GM18867 (cell line): ENCODE measurements around the gene TNPO3.

Experiments
- ATAC-seq: cut with Tn5 transposase; IDR thresholded peaks from one replicate; pipeline ENCODE4 v1.9.1; 2021; ENCODE audit warnings: mild to moderate bottlenecking, moderate library complexity; ENCODE audit not compliant: unreplicated experiment

Gene TNPO3

DNA sequence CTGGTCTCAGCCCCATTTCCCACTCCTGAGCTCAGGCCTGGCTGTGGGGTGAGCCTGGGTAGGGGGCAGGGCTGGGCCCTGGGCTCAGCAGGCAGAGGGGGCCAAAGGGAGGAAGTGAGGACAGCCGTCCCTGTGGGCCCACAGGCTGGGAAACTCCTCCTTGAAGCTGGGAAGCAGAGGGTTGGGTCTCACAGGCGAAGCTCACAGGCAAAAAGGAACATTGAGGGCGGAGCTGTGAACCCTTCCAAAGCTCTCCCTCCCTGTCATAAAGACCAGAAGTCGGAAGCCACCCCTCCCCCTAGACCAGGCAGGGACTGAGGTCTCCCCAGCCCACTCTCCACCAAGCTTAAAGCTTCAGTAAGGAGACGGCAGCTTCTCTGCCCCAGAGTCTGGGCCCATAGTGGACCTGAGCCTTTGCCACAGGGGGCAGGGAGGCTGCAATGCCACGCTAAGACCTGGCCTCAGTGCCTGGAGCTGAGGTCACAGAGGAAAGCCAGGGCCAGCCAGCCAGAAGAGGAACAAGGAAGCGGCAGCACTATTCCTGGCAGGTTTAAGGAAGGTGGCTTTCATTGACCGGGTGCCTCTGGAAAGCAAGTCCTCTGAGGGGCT is 143.4 kb downstream of the TNPO3 start:
- no peak for ATAC-seq

DNA sequence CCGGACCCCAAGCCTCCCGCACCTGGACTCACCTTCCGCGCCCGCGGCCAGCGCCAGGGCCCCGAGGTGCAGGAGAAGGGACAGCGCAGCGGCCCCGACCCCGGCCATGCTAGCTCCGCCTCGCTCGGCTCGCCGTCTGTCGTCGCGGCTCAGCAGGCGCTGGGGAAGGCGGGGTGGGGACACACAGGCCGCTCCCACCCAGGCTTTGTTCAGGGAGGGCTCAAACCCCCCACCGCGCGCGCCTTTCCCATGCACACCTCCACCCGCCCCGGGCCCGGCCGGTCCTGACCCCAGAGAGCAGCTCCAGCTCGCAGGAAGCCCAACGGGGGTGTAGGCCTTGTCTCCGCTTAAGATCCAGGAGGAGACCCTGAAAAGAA is 144.4 kb downstream of the TNPO3 start, which contains the start of gene KCP:
Gene KCP, minus strand, starts transcription at position 141 of the 377 bp plus-strand sequence. Its CDS starts 33 bp downstream, at position 108.
- no peak for ATAC-seq

GRCh38 chr7:128909625-128910568 is 145.0 kb downstream of the TNPO3 start:
- ATAC-seq = no peak

DNA sequence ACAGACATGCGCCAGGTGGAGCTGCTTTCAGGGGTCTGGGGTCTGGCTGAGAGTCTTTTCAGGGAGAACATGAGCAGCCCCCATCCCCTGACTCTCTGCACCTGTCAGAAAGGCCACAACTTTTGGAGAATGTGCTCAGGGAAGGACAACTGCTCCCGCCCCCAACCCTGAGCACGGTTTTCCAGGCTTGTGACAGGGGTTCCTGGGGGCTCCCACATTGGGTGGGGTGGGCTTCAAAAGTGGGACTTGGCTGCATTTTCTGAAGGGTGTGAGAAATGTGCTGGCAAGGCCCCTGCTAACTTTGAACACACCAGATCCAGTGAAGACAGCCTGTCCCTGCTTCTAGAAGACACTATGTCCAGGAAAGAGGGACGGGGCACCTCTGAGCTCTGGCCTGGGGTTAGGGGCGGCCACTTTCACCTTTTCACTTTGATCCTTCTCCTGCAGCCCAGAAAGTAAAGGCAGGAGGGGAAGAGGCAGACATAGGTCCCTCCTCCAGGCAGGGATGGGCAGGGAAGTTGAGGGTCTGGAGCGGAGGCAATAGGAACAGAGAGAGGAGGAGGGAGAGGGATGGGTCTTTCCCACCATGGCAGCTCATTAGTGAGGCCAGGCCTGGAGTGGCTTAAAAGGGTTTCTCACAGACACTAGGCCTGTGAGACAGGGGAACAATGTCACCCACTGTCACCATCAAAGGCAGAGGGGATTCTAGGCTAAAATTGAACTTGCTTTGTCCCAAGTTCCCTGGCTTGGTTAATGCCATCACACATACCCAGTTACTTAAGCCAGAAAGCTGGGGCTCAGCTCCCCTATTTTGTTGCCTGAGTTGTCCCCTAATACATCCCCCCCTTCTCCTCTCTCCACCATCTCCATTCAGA is 145.9 kb downstream of the TNPO3 start:
- ATAC-seq = no peak

- ATAC-seq = no peak
Observed at GRCh38 chr7:128906766-128907559, 147.9 kb downstream of the TNPO3 start.

DNA sequence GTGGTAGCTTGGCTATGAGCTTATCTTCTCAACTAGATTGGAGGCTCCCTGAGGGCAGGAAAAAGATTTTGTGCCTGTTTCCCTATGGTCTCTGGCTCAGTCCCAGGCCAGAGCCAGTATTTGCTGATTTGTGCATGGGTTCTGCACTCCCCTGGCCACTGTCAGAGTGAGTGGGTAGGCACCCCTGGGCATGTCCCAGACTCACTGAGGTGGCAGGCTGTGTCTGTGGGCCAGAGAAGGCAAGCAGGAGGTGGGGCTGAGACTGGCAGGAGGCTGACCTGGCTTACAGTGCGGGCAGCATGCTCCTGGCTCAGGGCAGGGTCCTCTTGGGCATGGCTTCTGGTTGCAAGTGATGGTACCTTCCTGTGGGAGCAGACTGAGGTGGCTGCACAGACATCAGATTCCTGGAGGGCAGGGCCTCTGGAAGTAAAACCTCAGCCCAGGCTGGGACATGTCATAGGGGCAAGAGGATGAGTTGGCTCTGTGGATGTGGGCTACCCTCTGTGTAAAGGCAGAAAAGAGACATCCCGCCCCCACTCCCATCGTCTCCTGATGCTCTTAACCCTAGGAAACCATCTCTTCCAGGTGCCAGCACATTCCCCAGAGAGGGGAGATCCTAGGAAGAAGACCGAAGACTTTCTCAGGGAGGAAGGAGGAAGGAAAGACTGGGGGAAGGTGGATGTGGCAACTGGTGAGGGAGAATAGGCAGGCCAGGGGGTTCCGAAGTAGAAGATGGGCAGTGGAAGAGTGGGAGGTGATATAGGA is 148.7 kb downstream of the TNPO3 start:
- ATAC-seq = no peak

DNA sequence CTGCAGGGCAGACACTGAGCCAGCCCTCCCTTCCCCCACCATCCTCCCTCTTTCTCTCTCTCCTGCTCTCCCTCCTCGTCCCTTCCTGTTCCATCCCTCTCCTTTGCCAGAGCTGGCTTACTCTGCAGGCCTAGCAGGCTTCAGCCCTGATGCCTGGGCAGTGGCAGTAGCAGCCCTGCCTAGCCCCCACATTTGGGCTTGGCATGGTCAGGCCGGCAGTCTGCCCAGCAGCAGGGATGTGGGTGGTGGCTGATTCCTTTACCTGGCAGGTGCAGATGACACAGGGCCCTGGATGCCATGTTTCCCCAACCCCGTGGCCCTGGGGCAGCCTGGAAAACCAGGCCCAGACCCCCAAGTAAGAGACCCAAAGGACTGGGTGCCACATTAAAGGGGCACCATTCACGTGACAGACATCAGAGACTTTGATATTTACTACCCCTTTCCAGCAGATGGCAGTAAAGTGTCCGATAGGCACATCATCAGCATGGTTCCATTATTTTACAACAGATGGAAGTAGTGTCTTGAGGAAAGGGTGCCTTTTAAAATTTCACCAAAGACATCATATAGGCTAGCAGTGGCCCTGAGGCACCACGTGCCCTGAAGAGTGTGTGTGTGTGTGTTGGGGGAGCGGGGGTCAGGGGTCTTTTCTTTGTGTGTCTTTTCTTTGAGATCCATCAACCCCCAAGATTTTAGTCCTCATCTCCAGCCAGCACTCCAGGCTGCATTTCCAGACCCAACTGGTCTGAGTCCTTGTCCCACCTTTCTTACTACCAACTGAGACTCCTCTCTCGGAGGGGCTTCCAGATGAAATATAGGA is 150.3 kb downstream of the TNPO3 start:
- ATAC-seq = no peak
